Stimulated activated CD4-positive, alpha-beta T cell treated with anti-CD3 and anti-CD28 coated beads, Interleukin-1b, Interleukin-23, amount 100 ng/mL, for 4 hours (primary cell): ENCODE measurements around the gene NUP133.
"Not testable (repeated sequence)": the region's sequence is repeated elsewhere in the genome, so short reads cannot be mapped to it uniquely, and the experiment has no call there.

Experiments
- DNase-seq, 2 donors: peaks; one replicate each; pipeline ENCODE4 v3.0.0-alpha.2; 2020; ENCODE audit warnings: low read depth in 2 of 2

NUP133 gene

GRCh38 chr1:229507951-229508822 lies at the start of gene NUP133:
Gene NUP133, minus strand, starts transcription at chr1:229508341. Its CDS starts 92 bp downstream, at chr1:229508249.
- peak; percentile 99 for DNase-seq

- DNase-seq: no peak
These were observed 49.2 kb upstream of the NUP133 start for GRCh38 chr1:229557200-229557850.

GRCh38 chr1:229554886-229555621 lies 46.9 kb upstream of the NUP133 start:
- DNase-seq: no peak

GRCh38 chr1:229553621-229554130 lies 45.5 kb upstream of the NUP133 start:
- no peak for DNase-seq

- DNase-seq: no peak
These were observed 44.6 kb upstream of the NUP133 start for GRCh38 chr1:229552732-229553131.

GRCh38 chr1:229550812-229551567 lies 42.8 kb upstream of the NUP133 start:
- DNase-seq: no peak

GRCh38 chr1:229547542-229547941 lies 39.4 kb upstream of the NUP133 start:
- DNase-seq: no peak

GRCh38 chr1:229544587-229544986 lies 36.4 kb upstream of the NUP133 start:
- DNase-seq: no peak

GRCh38 chr1:229539863-229540506 lies 31.8 kb upstream of the NUP133 start:
- no peak for DNase-seq

- DNase-seq: no peak
These were observed 30.8 kb upstream of the NUP133 start for GRCh38 chr1:229538945-229539344.

- DNase-seq: no peak
These were observed 29.8 kb upstream of the NUP133 start for GRCh38 chr1:229537894-229538293.

- no peak for DNase-seq
These were observed 28.8 kb upstream of the NUP133 start for GRCh38 chr1:229536982-229537381.

GRCh38 chr1:229535230-229535629 lies 27.1 kb upstream of the NUP133 start:
- DNase-seq: no peak

- no peak for DNase-seq
These were observed 23.2 kb upstream of the NUP133 start for GRCh38 chr1:229531326-229531725.

- no peak for DNase-seq
These were observed 21.5 kb upstream of the NUP133 start for GRCh38 chr1:229529639-229530038.

- DNase-seq: no peak
These were observed 18.6 kb upstream of the NUP133 start for GRCh38 chr1:229526695-229527094.

- no peak for DNase-seq
These were observed 14.9 kb upstream of the NUP133 start for GRCh38 chr1:229523052-229523451.

GRCh38 chr1:229514578-229515275 lies 6.6 kb upstream of the NUP133 start:
- peak; percentile 30 to 57 for DNase-seq

GRCh38 chr1:229511625-229512024 lies 3.5 kb upstream of the NUP133 start:
- DNase-seq: not testable (repeated sequence)

- not testable (repeated sequence) for DNase-seq
These were observed 3.1 kb upstream of the NUP133 start for GRCh38 chr1:229511201-229511600.
